HG02678 (cell line): ENCODE data around the gene CLIP1.
"Not testable (repeated sequence)": the region's sequence is repeated elsewhere in the genome, so short reads cannot be mapped to it uniquely, and the experiment has no call there.

ENCODE experiments used
- ATAC-seq: cut with Tn5 transposase; IDR thresholded peaks from one replicate; pipeline ENCODE4 v1.9.1; 2021; ENCODE audit warnings: mild to moderate bottlenecking, moderate library complexity; ENCODE audit not compliant: unreplicated experiment

Gene CLIP1

DNA sequence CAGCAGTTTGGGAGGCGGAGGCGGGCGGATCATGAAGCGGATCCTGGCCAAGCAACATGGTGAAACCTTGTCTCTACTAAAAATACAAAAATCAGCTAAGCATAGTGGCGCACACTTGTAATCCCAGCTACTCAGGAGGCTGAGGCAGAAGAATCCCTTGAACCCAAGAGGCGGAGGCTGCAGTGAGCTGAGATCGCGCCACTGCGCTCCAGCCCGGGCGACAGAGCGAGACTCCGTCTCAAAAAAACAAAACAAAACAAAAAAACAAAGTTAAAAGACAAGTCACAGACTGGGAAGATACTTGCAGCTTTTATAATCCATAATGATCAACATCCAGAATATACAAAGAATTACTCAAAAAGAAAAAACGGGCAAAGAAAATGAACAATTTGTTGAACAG lies 161.7 kb downstream of the CLIP1 start:
- not testable (repeated sequence) for ATAC-seq

DNA sequence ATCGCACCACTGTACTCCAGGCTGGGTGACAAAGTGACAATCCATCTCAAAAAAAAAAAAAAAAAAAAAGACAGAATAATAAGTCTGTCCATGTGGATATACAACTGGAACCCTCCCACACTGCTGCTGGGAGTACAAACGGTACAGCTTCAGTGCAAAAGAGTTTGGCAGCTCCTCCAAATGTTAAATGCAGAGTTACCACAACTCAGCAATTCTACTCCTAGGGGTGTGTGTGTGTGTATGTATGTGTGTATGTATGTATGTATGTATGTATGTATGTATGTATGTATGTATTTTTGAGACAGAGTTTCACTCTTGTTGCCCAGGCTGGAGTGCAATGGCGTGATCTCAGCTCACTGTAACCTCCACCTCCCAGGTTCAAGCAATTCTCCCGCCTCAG lies 163.5 kb downstream of the CLIP1 start:
- not testable (repeated sequence) for ATAC-seq

DNA sequence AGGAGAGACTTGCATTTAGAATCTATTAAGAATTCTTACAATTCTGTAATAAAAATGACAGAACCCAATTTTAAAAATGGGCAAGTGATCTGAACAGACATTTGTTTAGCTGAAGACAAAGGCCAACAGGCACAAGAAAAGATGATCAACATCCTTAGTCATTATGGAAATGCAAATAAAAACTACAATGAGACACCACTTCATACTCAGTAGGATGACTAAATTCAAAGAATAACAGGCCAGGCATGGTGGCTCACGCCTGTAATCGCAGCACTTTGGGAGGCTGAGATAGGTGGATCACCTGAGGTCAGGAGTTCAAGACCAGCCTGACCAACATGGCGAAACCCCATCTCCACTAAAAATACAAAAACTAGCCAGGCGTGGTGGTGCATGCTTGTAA lies 164.0 kb downstream of the CLIP1 start:
- ATAC-seq = not testable (repeated sequence)

DNA sequence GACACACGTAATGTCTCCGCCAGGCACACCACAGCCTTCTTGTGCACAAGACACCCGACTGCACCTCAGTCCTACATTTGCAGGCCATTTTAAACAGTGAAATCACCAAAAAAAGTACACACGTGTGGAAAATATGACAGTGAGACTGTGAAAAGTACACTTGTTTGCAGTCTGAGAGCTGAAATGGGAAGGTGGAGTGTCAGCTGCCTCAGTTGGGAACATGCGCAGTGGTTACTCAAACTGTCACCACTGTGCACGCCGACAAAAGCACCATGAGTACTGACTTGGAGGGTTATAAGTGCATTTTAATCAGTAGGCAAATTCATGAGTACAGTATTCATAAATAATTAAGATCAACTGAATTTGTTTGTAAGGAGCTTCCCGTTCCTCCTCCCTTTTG lies 171.9 kb downstream of the CLIP1 start:
- no peak for ATAC-seq

DNA sequence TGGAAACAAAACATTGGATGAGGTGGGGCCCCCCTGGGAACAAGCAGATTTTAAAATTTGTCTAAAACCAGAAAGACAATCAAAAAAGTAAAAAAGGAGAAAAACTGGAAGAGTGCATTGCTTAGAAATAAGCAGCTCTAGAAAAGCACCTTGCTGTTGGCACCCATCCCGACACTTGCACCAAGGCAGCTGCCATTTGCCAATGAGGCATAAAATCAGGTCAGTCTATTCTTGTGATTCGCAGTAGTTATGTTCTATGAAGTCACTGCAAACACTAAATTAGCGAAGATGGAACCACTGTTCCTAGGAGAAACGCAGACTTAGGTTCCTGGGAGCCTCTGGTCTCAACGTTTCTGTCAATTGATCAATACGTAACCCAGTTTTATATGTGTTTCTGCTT lies 172.4 kb downstream of the CLIP1 start:
- ATAC-seq = no peak

DNA sequence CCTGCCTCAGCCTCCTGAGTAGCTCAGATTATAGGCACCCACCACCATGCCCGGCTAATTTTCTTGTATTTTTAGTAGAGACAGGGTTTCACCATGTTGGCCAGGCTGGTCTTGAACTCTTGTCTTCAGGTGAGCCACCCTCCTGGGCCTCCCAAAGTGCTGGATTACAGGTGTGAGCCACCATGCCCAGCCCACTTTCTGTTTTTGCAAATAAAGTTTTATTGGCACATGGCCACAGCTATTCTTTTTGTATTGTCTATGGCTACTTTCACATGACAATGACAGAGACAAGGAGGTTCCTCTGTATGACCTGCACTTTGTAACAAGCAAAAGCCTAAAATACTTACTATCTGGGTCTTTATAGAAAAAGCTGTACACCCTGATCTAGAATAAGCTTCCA lies 176.9 kb downstream of the CLIP1 start:
- no peak for ATAC-seq

DNA sequence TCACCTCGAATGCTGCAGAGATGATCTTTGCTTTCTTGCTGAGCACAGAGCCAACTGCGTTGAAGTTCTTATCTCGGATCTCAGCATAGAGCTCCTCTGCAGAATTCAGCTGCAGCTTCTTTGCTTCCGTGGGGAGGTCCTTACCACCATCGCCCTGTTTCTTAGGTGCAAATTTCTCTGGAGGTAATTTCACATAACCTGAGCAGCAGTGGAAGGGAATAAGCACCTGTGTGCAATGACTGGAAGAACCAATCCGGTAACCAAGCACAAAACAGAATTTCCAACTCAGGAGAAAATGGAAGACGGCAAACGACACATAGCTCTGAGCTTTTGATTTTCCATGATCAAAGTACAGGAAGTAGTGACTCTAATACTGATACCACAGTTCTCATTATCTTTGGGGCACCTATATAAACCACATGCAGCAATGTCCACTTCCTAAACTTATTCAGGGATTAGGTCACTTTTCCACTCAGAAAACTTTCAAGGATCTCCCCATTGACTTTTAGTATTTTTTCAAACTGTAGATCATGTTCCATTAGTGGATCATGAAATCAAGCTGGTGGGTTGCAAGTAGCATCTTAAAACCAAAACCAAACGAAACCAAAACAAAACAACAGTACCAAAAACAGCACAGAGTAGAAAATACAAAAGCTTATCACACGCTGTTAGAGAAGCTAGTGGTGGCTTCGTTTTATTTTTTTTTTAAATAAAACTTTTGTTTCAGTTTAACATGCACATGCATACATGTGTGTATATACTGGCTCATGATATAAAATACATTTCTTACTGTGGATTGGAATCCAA lies 177.7 kb downstream of the CLIP1 start:
- ATAC-seq = no peak

DNA sequence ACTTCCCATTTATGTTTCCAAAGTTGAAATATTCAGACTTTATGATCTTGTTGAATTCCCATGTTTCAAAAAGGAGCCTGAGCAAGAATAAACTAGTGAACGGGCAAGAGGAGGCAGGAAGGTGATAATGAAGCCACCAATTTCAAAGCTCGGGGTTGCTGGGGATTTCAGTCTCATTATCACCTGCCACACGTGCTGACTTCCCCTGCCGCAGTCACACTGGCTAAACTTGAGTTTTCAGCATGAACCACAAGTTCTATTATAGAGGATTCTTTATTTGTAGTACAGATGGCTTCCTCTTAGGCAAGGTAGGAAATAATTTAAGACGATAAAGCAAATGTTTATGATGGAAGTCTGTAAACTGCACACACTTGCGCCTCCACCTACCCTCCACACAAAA lies 178.5 kb downstream of the CLIP1 start:
- no peak for ATAC-seq

DNA sequence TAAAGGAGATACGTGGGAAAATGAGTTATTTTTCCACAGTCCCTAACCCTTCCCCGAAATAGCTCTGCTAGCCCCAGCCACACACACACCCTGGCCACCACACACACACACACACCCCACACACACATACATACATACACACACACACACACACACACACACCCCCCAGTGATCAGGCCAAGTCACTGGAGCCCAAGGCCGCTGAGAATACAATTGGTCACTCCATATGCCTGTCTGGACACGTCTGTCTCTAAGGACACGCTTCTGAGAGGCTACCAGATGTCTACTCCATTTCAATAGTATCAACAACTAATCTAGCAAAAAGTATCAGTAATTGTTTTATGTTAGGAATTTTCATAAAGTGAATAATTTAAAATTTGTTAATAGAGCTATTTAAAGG lies 183.6 kb downstream of the CLIP1 start:
- no peak for ATAC-seq

DNA sequence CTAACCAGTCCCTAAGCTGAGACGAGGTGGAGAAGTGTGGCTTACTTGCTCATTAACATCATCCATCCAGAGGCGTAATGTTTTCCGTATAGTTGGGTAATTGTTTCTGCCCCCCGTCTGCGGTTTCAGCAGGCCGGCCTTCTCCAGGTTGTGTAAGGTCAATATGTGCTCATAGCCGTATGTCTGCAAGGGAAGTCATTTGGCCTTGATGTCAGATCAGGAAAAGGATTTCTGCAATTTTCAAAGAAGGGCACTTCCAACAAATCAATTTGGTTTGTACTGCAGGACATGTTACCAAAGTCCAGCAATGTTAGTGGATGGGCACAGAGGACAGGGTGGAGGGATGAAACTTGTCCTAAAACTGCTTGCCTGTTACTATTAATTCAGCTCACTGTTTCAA lies 186.7 kb downstream of the CLIP1 start:
- ATAC-seq = no peak

DNA sequence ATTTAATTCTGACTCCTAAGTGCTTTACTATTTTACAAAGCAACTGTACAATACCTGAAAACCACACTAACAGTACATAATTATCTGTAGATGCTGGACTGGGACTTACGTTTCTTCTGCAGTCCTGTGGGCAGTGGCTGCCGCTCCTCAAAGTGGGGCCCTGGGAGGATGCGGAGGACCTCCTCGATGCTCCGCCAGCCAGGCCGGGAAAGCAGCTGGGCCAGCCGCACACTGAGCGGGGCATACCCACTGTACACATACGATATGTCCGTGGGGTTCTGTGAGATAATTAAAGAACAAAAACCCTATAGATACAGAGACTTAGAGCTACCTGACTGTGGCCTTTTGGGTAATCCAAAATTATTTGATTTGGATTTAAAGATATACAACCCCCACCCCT lies 189.8 kb downstream of the CLIP1 start:
- ATAC-seq = no peak

DNA sequence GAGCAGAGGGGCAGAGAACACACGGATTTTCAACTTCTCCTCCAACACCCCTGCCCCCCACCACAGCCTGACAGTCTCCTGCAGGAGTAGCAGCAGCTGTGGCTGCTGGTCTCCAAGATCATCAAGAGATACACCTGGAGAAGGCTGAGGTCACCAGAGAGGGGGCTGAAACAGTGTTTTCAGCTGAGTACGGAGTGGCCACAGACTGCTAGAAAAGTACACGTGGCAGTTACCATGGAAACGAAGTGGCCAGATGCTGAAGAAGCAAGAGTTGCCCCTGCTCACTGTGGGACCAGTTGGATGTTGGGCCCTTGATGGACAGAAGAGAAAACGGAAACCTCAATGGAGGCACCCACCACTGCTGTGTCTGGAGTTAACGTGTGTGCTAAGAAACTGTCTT lies 191.7 kb downstream of the CLIP1 start:
- ATAC-seq = no peak

DNA sequence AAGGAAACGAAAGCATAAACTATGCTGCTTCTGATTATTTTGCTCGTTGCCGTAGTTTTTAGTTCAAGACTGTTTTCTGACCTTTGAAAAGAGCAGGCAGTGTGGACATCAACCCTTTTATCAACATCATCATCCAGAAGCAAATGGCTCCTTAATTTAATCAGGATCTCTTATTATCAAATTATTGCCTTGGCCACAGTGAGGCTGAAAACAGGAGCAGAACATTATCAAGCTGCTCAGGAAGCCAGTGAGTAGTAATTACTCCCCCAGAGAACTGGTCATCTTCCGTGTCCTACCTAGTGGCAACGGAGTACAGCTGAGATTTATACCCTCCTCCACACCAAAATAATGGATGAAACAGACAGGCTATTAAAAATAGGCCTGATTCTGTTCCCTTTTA lies 194.4 kb downstream of the CLIP1 start:
- ATAC-seq = no peak

DNA sequence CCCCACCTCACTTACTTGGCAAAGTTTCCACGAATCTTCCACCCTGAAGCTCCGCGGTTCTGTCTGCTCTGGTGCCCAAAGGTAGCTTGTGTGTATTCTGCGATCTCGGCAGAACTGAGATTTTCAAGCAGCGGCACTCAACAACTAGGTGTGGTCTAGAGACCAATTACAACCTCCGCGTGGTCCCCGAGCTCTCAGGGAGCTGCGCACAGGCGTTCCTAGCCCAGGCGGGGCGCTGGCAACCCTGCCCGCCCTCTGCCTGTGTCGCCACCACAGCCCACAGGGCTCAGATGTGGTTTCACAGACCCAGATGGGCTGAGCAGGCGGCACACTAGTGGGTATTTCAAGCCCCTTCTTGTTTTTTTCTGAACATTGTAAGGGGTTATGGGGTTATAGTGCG lies 195.1 kb downstream of the CLIP1 start:
- no peak for ATAC-seq

DNA sequence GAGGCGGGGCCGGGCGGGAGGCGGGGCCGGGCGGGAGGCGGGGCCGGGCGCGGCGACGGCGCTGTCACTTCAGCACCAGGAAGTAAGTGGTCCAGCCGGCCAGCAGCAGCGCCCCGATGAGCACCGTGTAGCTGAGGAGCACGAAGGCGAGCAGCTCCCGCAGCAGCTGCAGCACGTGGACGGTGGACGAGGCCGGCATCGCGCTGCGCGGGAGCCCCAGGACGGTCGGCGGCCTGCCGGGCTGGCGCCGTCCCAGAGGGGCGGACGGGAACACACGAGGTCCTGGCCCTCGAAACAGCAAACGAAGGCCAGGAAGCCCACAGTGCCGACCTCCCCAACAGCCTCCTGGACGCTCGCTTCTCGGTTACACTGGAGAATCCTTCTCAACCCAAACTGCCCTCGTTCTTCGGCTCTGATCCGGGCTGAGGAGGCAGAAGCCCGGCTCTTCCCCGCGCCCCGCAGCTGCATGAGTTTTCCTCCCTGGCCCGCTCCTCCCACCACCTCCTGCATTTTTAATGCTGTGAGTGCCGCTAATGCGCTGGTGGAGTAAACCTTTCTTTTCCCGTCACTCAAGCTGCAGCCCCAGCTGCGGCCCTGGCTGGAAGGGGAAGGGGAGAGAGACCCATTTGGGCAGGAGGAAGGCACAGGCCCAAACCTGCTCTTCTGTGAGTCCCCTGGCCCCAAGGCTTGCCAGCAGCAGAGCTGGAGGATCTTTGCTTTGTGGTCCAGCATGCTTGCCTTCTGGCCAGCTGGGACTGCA lies 195.9 kb downstream of the CLIP1 start:
- no peak for ATAC-seq

DNA sequence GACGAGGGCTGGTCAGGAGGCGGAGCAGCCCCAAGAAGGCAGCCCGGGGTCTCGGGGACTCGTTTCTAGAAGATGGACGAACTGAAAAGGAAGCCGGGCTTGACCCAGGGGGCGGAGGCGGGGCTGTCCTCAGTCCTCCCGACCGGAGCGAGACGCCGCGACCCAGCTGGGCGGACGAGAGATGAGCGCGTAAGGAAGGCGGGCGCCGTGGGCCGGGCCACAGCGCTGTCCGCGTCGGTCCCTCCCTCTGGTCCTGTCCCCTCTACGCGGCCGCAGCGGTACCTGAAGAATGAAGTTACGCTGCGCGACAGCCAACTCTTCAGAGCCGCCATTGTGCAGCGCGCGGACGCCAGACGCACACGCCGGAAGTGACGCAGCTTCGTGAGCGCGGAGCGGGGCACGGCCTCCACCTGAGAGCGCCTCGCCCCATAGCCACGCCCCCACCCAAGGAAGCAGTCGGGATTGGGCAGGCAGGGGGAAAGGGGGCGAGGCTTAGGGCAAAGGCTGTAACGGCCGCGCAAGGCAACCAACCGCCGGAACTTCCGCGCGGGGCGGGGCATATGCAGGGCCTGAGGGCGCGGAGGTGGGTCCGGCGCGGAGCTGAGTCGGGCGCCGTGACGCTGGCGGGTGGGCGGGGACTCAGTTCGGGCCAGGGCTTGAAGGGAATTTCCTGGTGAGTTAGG lies 196.6 kb downstream of the CLIP1 start, which contains the start of gene DIABLO:
TSS of gene DIABLO (minus strand) at position 370 of the 683 bp plus-strand sequence. CDS start at position 332, 38 bp downstream.
- peak; percentile 89 for ATAC-seq
